ENCODE measurements around the gene MIPOL1. TPM values are rescaled to one million over a fixed set of nuclear protein-coding genes. Genes with fewer than 3 reads are reported as not detected.

The MIPOL1 gene
- total and polyA plus RNA-seq, 12 donors = 1.1 to 9.2 (median 5.4) TPM

- H3K27ac ChIP-seq = no peak overlapping the region
- H3K27me3 ChIP-seq = no peaks in the 10 kb centered on the region
- WGBS, 2 donors = 81 to 84% methylated on average over 4 of the region's 4 CpGs
- H3K4me3 ChIP-seq = no peak overlapping the region
- DNase-seq (no peak), ATAC-seq (no peak)
- no peak for TF ChIP-seq CTCF (IDR thresholded peaks at IDR 0.05)
- intact Hi-C loops (cut with DNase I) = no loop called here
- no peaks in the 10 kb centered on the region for H3K4me1 ChIP-seq
- H3K36me3 ChIP-seq = peaks cover 0 to 10% (median 0%) of the 10 kb centered on the region in 9 donors
- H3K9me3 ChIP-seq = no peaks in the 10 kb centered on the region
Measured at GRCh38 chr14:37340353-37340752, 142.6 kb downstream of the MIPOL1 start.

- DNase-seq = no peak
- H3K36me3 ChIP-seq = peaks cover 0 to 10% (median 0%) of the 10 kb centered on the region in 9 donors
- no peak for ATAC-seq
- no peak overlapping the region for H3K4me3 ChIP-seq
- H3K27me3 ChIP-seq = no peaks in the 10 kb centered on the region
- WGBS, 2 donors = 80 to 81% methylated on average over 3 of the region's 3 CpGs
- H3K4me1 ChIP-seq = no peaks in the 10 kb centered on the region
- peaks cover 0 to 20% (median 0%) of the 10 kb centered on the region in 11 donors for H3K9me3 ChIP-seq
- intact Hi-C loops (cut with DNase I) = no loop called here
- H3K27ac ChIP-seq = no peak overlapping the region
- no peak for TF ChIP-seq CTCF (IDR thresholded peaks at IDR 0.05)
Measured at GRCh38 chr14:37343307-37344094, 145.8 kb downstream of the MIPOL1 start.

- Histone ChIP-seq H3K27me3 (no peaks in the 10 kb centered on the region), H3K27ac (no peak overlapping the region), H3K4me1 (no peaks in the 10 kb centered on the region), H3K4me3 (no peak overlapping the region), H3K9me3 (peaks cover 0 to 42% (median 10%) of the 10 kb centered on the region in 11 donors), H3K36me3 (no peaks in the 10 kb centered on the region)
- intact Hi-C loops (cut with DNase I) = no loop called here
- DNase-seq (no peak), ATAC-seq (no peak)
- no peak for TF ChIP-seq CTCF (IDR thresholded peaks at IDR 0.05)
- 93 to 94% methylated on average over 9 of the region's 9 CpGs for WGBS, 2 donors
Measured at GRCh38 chr14:37363661-37364060, 165.9 kb downstream of the MIPOL1 start.

GRCh38 chr14:37369425-37369824 lies 171.7 kb downstream of the MIPOL1 start:
- no peak for TF ChIP-seq CTCF (IDR thresholded peaks at IDR 0.05)
- peaks cover 0 to 20% (median 7%) of the 10 kb centered on the region in 11 donors for H3K9me3 ChIP-seq
- intact Hi-C loops (cut with DNase I) = no loop called here
- H3K27ac ChIP-seq = no peak overlapping the region
- H3K4me1 ChIP-seq = no peaks in the 10 kb centered on the region
- ATAC-seq = no peak
- H3K27me3 ChIP-seq = no peaks in the 10 kb centered on the region
- H3K4me3 ChIP-seq = no peak overlapping the region
- no peak for DNase-seq
- WGBS, 2 donors = 56 to 59% methylated on average over 5 of the region's 5 CpGs
- no peaks in the 10 kb centered on the region for H3K36me3 ChIP-seq
